DOHH2 (cell line): ENCODE measurements around the gene ROR2.
A peak's percentile ranks its signal among the peaks of the same experiment; 100 is the strongest.

Experiments used
- H3F3A ChIP-seq: fragments of 200-600 bp; sonication (generic), shearing (Covaris generic); 2 replicates; pipeline ENCODE4 v1.6.0; 2016; ENCODE audit warnings: antibody characterized with exemption, mild to moderate bottlenecking; ENCODE audit not compliant: control insufficient read depth, insufficient read depth
- H3K27ac ChIP-seq: fragments of 200-600 bp; sonication (generic); 2 replicates; pipeline ENCODE4 v1.5.1; 2014; ENCODE audit warnings: low read depth, mild to moderate bottlenecking, low read length, moderate library complexity
- H3K27me3 ChIP-seq: fragments of 200-600 bp; sonication (generic); 2 replicates; pipeline ENCODE4 v1.6.1; 2014; ENCODE audit warnings: mild to moderate bottlenecking, low read length, mixed read lengths; ENCODE audit not compliant: control insufficient read depth
- H3K36me3 ChIP-seq: fragments of 200-600 bp; sonication (generic); 2 replicates; pipeline ENCODE4 v1.6.1; 2014; ENCODE audit warnings: mild to moderate bottlenecking, low read length, moderate library complexity, mixed read lengths; ENCODE audit not compliant: control insufficient read depth
- H3K4me1 ChIP-seq: fragments of 200-600 bp; sonication (generic); 2 replicates; pipeline ENCODE4 v1.6.1; 2014; ENCODE audit warnings: mild to moderate bottlenecking, low read length, mixed read lengths; ENCODE audit not compliant: control insufficient read depth
- H3K4me2 ChIP-seq: fragments of 200-600 bp; sonication (generic); 2 replicates; pipeline ENCODE4 v1.6.0; 2014; ENCODE audit warnings: mild to moderate bottlenecking, low read length, moderate library complexity
- H3K4me3 ChIP-seq: fragments of 200-600 bp; sonication (generic); 2 replicates; pipeline ENCODE4 v1.5.1; 2014; ENCODE audit warnings: mild to moderate bottlenecking, low read length, mixed read lengths
- H3K79me2 ChIP-seq: fragments of 200-600 bp; sonication (generic); 2 replicates; pipeline ENCODE4 v1.6.1; 2014; ENCODE audit warnings: mild to moderate bottlenecking, low read length, mixed read lengths; ENCODE audit not compliant: control insufficient read depth
- H3K9me2 ChIP-seq: fragments of 200-600 bp; sonication (generic); replicated peaks from 2 replicates; pipeline ENCODE4 v1.6.1; 2014; ENCODE audit warnings: mild to moderate bottlenecking, low read length, mixed read lengths; ENCODE audit not compliant: control insufficient read depth
- H3K9me3 ChIP-seq: fragments of 200-600 bp; sonication (generic); 2 replicates; pipeline ENCODE4 v1.6.1; 2014; ENCODE audit warnings: antibody characterized with exemption, low read length, mixed read lengths; ENCODE audit not compliant: control insufficient read depth, insufficient read depth
- H4K20me1 ChIP-seq: fragments of 200-600 bp; sonication (generic); 2 replicates; pipeline ENCODE4 v1.6.0; 2014; ENCODE audit warnings: low read depth, mild to moderate bottlenecking, antibody characterized with exemption, low read length, moderate library complexity; ENCODE audit not compliant: control insufficient read depth, insufficient read depth
- CTCF ChIP-seq: fragments of 200-600 bp; sonication (generic); IDR thresholded peaks from one replicate; pipeline ENCODE4 v1.5.1; 2014; ENCODE audit warnings: antibody characterized with exemption, mild to moderate bottlenecking, low read depth, low read length; ENCODE audit not compliant: poor library complexity, severe bottlenecking
- EZH2phosphoT487 ChIP-seq: fragments of 200-600 bp; sonication (generic); IDR thresholded peaks from 2 replicates; pipeline ENCODE4 v1.6.1; 2017; ENCODE audit warnings: borderline replicate concordance, mild to moderate bottlenecking, antibody characterized with exemption, low read length, moderate library complexity, mixed read lengths

ROR2 gene

GRCh38 chr9:91949946-91950664 is at the start of gene ROR2:
TSS of gene ROR2 (minus strand) at chr9:91950228.
- peaks cover 30% of the 10 kb centered on the region for H3K27me3 ChIP-seq
- TF ChIP-seq CTCF: peak; percentile 26
- TF ChIP-seq EZH2phosphoT487: 0 out of 2 replicates have a peak, but pooled peaks have one; percentile 66
- H3K79me2 ChIP-seq: no peaks in the 10 kb centered on the region
- no peaks in the 10 kb centered on the region for H3F3A ChIP-seq
- H3K9me3 ChIP-seq: no peaks in the 10 kb centered on the region
- H3K36me3 ChIP-seq: no peaks in the 10 kb centered on the region
- no peaks in the 10 kb centered on the region for H3K4me1 ChIP-seq
- 0 out of 2 replicates have a peak within 1 kb of the TSS, but pooled peaks have one; percentile 24 for H3K4me3 ChIP-seq
- no peak within 1 kb of the TSS for H3K27ac ChIP-seq
- 0 out of 2 replicates have a peak, but pooled peaks cover 4% of the 10 kb centered on the region for H4K20me1 ChIP-seq
- peak within 1 kb of the TSS; percentile 34 for H3K4me2 ChIP-seq
- H3K9me2 ChIP-seq: no peaks in the 10 kb centered on the region

- no peaks in the 10 kb centered on the region for H4K20me1 ChIP-seq
- no peaks in the 10 kb centered on the region for H3K9me2 ChIP-seq
- no peaks in the 10 kb centered on the region for H3K4me1 ChIP-seq
- no peaks in the 10 kb centered on the region for H3F3A ChIP-seq
- peaks cover 11% of the 10 kb centered on the region; the same call in 1 of the 2 replicates for H3K27me3 ChIP-seq
- H3K36me3 ChIP-seq: no peaks in the 10 kb centered on the region
- no peak for TF ChIP-seq CTCF
- no peak for TF ChIP-seq EZH2phosphoT487
- no peak overlapping the region for H3K4me2 ChIP-seq
- H3K9me3 ChIP-seq: no peaks in the 10 kb centered on the region
- no peak overlapping the region for H3K27ac ChIP-seq
- H3K79me2 ChIP-seq: no peaks in the 10 kb centered on the region
- H3K4me3 ChIP-seq: no peak overlapping the region
These were observed 45.1 kb upstream of the ROR2 start for GRCh38 chr9:91995000-91995655.

- no peaks in the 10 kb centered on the region for H3K9me3 ChIP-seq
- peaks cover 9% of the 10 kb centered on the region; the same call in 1 of the 2 replicates for H3K27me3 ChIP-seq
- TF ChIP-seq EZH2phosphoT487 (no peak), CTCF (no peak)
- no peak overlapping the region for H3K27ac ChIP-seq
- no peak overlapping the region for H3K4me3 ChIP-seq
- no peaks in the 10 kb centered on the region for H3K9me2 ChIP-seq
- no peaks in the 10 kb centered on the region for H3F3A ChIP-seq
- no peaks in the 10 kb centered on the region for H3K36me3 ChIP-seq
- no peaks in the 10 kb centered on the region for H4K20me1 ChIP-seq
- H3K4me2 ChIP-seq: no peak overlapping the region
- no peaks in the 10 kb centered on the region for H3K79me2 ChIP-seq
- H3K4me1 ChIP-seq: no peaks in the 10 kb centered on the region
These were observed 44.4 kb upstream of the ROR2 start for GRCh38 chr9:91994422-91994821.
